OCI-LY3 (cell line): ENCODE measurements around the gene ZSCAN21.

Experiments used
- CTCF ChIP-seq: fragments of 200-600, 300-600 bp; sonication (generic); IDR thresholded peaks from 2 replicates; pipeline ENCODE4 v1.5.1; 2014; ENCODE audit warnings: antibody characterized with exemption, low read length, low read depth
- EZH2phosphoT487 ChIP-seq: fragments of 200-600 bp; shearing (Covaris generic); IDR thresholded peaks from 2 replicates; pipeline ENCODE4 v1.6.1; 2018; ENCODE audit warnings: antibody characterized with exemption, mixed run types, low read depth

- TF ChIP-seq CTCF (no peak), EZH2phosphoT487 (no peak)
Observed at GRCh38 chr7:100059251-100059739, 9.7 kb downstream of the ZSCAN21 start.
